ENCODE data around the gene TMEM174. TPM values are rescaled to one million over a fixed set of nuclear protein-coding genes. Genes with fewer than 3 reads are reported as not detected.
"Not testable (repeated sequence)": the region's sequence is repeated elsewhere in the genome, so short reads cannot be mapped to it uniquely, and the experiment has no call there.

TMEM174 gene
- total RNA-seq, 2 experiments from 2014 or later: not detected

DNA sequence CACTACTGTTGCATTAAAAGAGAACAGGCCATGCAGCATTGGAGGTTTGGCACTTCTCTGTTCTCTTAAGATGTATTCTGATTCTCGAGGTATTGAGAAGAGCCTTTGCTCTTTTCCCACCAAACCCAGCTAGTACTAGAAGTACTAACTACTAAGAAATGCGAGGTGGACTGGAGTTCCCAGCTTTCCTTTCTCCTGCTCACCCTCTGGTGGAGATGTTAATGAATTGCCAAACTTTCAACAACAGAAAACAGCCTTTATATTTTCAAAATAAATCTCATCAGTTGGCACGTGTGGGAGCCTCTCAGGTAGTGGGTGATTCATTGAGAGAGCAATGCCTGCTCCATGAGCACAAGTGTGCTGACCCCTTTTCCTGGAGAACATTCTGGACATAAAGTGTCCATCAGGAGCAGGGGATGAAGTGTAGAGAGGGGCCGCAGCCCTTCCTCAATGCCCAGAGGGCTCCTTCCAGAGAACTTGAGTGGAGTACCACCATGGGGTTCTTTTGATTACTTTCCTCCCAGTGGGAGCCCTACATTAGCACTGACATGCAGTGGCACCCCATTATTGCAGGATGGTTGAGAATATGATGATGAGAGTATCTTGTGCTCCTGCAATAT lies 45.7 kb downstream of the TMEM174 start:
- ChIA-PET POLR2A (no interaction called here), CTCF (interaction anchor here (0.7 to 1.7 kb wide), 3 partner anchors 8 to 233 kb away, joined by 3 to 5 read pairs (median 3); no protein-coding TSS in a partner anchor)
- Mint-ChIP-seq H3K4me1 (ENCODE audit: low read depth) (peaks cover 12% of the 10 kb centered on the region), H3K27ac (no peak overlapping the region), H3K27me3 (peaks cover 62% of the 10 kb centered on the region), H3K9me3 (no peaks in the 10 kb centered on the region), H3K36me3 (ENCODE audit: low read depth) (no peaks in the 10 kb centered on the region), H3K4me3 (no peak overlapping the region)
- TF ChIP-seq CTCF (IDR thresholded peaks at IDR 0.05): no peak
- DNase-seq (no peak), ATAC-seq (no peak)
- intact Hi-C loops (cut with micrococcal nuclease): loop anchor here (5.0 kb wide), 2 partner anchors 79 to 234 kb away; no protein-coding TSS in a partner anchor

DNA sequence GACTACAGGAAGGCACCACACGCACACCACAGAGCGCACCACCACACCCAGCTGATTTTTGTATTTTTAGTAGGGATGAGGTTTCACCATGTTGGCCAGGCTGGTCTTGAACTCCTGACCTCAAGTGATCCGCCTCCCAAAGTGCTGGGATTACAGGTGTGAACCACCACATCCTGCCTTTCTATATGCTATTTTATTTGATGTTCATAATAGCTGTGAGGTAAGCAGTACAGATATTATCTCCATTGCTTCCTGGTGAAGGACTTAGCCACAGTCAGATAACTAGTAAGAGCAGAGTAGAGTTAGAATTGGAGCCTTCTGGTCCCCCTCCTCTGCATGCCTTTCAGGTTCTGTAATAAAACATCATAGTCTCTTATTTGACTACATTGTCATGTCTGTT lies 46.3 kb downstream of the TMEM174 start:
- H3K27me3 Mint-ChIP-seq: peaks cover 59% of the 10 kb centered on the region
- CTCF ChIA-PET; H3K9me3 Mint-ChIP-seq; ATAC-seq; DNase-seq; H3K36me3 Mint-ChIP-seq (ENCODE audit: low read depth); H3K4me1 Mint-ChIP-seq (ENCODE audit: low read depth); H3K27ac Mint-ChIP-seq; H3K4me3 Mint-ChIP-seq; POLR2A ChIA-PET: not testable (repeated sequence)
- intact Hi-C loops (cut with micrococcal nuclease): loop anchor here (5.0 kb wide), 2 partner anchors 78 to 233 kb away; no protein-coding TSS in a partner anchor

- TF ChIP-seq CTCF (IDR thresholded peaks at IDR 0.05): no peak
- POLR2A ChIA-PET: no interaction called here
- Mint-ChIP-seq H3K9me3 (no peaks in the 10 kb centered on the region), H3K36me3 (ENCODE audit: low read depth) (no peaks in the 10 kb centered on the region), H3K27me3 (peaks cover 49% of the 10 kb centered on the region), H3K27ac (no peak overlapping the region), H3K4me3 (no peak overlapping the region), H3K4me1 (ENCODE audit: low read depth) (no peaks in the 10 kb centered on the region)
- CTCF ChIA-PET: interaction anchor here (0.9 kb wide), 1 partner anchor 230 kb away, joined by 3 read pairs; no protein-coding TSS in a partner anchor
- no peak for DNase-seq
- ATAC-seq: no peak
- intact Hi-C loops (cut with micrococcal nuclease): no loop called here
Observed at GRCh38 chr5:73221161-73221560, 48.2 kb downstream of the TMEM174 start.

GRCh38 chr5:73221726-73222125 lies 48.7 kb downstream of the TMEM174 start:
- Mint-ChIP-seq H3K27me3 (peaks cover 50% of the 10 kb centered on the region), H3K36me3 (ENCODE audit: low read depth) (no peaks in the 10 kb centered on the region), H3K4me1 (ENCODE audit: low read depth) (no peaks in the 10 kb centered on the region), H3K27ac (no peak overlapping the region), H3K9me3 (no peaks in the 10 kb centered on the region), H3K4me3 (no peak overlapping the region)
- ChIA-PET CTCF (no interaction called here), POLR2A (no interaction called here)
- ATAC-seq: no peak
- DNase-seq: no peak
- no peak for TF ChIP-seq CTCF (IDR thresholded peaks at IDR 0.05)
- intact Hi-C loops (cut with micrococcal nuclease): no loop called here

DNA sequence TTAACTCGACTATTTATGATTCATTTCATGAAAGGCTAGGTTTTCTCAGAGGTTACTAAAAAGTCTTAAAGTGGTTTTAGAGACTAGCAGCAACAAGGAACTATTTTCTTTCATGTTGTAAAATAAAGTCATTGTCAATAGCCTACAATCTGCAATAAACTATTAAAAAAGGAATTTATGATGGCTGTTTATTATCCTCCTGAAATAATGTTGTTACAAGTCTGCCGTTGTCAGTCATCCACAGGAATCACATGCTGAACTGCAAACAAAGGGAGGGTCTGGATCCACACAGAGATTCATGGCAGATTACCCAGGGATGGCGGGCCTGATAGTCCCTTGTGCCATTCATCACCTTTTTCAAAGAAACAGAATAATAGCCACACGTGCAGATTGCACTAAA lies 49.2 kb downstream of the TMEM174 start:
- CTCF ChIA-PET: no interaction called here
- intact Hi-C loops (cut with micrococcal nuclease): no loop called here

More for the DNA sequence above, 49.2 kb downstream of the TMEM174 start:
- TF ChIP-seq CTCF (IDR thresholded peaks at IDR 0.05): no peak
- Mint-ChIP-seq H3K9me3 (no peaks in the 10 kb centered on the region), H3K4me3 (no peak overlapping the region), H3K27me3 (peaks cover 50% of the 10 kb centered on the region), H3K4me1 (ENCODE audit: low read depth) (no peaks in the 10 kb centered on the region), H3K36me3 (ENCODE audit: low read depth) (no peaks in the 10 kb centered on the region), H3K27ac (no peak overlapping the region)
- POLR2A ChIA-PET: no interaction called here
- ATAC-seq (no peak), DNase-seq (no peak)

Other genes with a start within 250 kb of the TMEM174 start
- gene FCHO2, start 217.2 kb upstream of the TMEM174 start, total RNA-seq: 1 to 10 TPM in 1 of 2 experiments, under 1 TPM in 1; 0.32 to 1.0 TPM
- not detected for gene TMEM171, start 52.6 kb upstream of the TMEM174 start, total RNA-seq

Data from activated CD8-positive, alpha-beta T cell treated with anti-CD3 and anti-CD28 coated beads for 36 hours (primary cell).